ENCODE measurements around the gene EP300.
"Not testable (repeated sequence)": the region's sequence is repeated elsewhere in the genome, so short reads cannot be mapped to it uniquely, and the experiment has no call there.

EP300 gene

GRCh38 chr22:41157083-41157482, 64.7 kb downstream of the EP300 start:
- FAIRE-seq (no peak), DNase-seq (ENCODE audit: insufficient read length, low spot score) (no peak)
- TF ChIP-seq CTCF (IDR thresholded peaks at IDR 0.05; ENCODE audit: insufficient read depth, missing control alignments), result no peak

GRCh38 chr22:41169157-41169556, 76.8 kb downstream of the EP300 start:
- DNase-seq (ENCODE audit: insufficient read length, low spot score) (no peak), FAIRE-seq (no peak)
- no peak for TF ChIP-seq CTCF (IDR thresholded peaks at IDR 0.05; ENCODE audit: insufficient read depth, missing control alignments)

- no peak for TF ChIP-seq CTCF (IDR thresholded peaks at IDR 0.05; ENCODE audit: insufficient read depth, missing control alignments)
- no peak for DNase-seq (ENCODE audit: insufficient read length, low spot score)
- no peak for FAIRE-seq
Measured at GRCh38 chr22:41171996-41172395, 79.6 kb downstream of the EP300 start.

GRCh38 chr22:41175546-41175945, 83.2 kb downstream of the EP300 start:
- TF ChIP-seq CTCF (IDR thresholded peaks at IDR 0.05; ENCODE audit: insufficient read depth, missing control alignments), result no peak
- no peak for DNase-seq (ENCODE audit: insufficient read length, low spot score)
- no peak for FAIRE-seq

- DNase-seq (ENCODE audit: insufficient read length, low spot score) (no peak), FAIRE-seq (no peak)
- TF ChIP-seq CTCF (IDR thresholded peaks at IDR 0.05; ENCODE audit: insufficient read depth, missing control alignments), result no peak
Measured at GRCh38 chr22:41177040-41177621, 84.7 kb downstream of the EP300 start.

- DNase-seq (ENCODE audit: insufficient read length, low spot score) (no peak), FAIRE-seq (no peak)
- no peak for TF ChIP-seq CTCF (IDR thresholded peaks at IDR 0.05; ENCODE audit: insufficient read depth, missing control alignments)
Measured at GRCh38 chr22:41177622-41178424, 85.4 kb downstream of the EP300 start.

- no peak for DNase-seq (ENCODE audit: insufficient read length, low spot score)
Measured at GRCh38 chr22:41178425-41178975, 86.1 kb downstream of the EP300 start.

GRCh38 chr22:41180362-41180761, 88.0 kb downstream of the EP300 start:
- FAIRE-seq, result not testable (repeated sequence)

More at GRCh38 chr22:41178425-41178975, 86.1 kb downstream of the EP300 start:
- no peak for FAIRE-seq
- no peak for TF ChIP-seq CTCF (IDR thresholded peaks at IDR 0.05; ENCODE audit: insufficient read depth, missing control alignments)

More at GRCh38 chr22:41180362-41180761, 88.0 kb downstream of the EP300 start:
- DNase-seq (ENCODE audit: insufficient read length, low spot score), result not testable (repeated sequence)

Measured in D721Med (cell line).